H9 (cell line): ENCODE results near the gene PSMG2. TPM values are rescaled to one million over a fixed set of nuclear protein-coding genes. Genes with fewer than 3 reads are reported as not detected.

Experiments
- DNase-seq: peaks from one replicate; pipeline ENCODE4 v3.0.0-alpha.2; 2017
- H2AFZ ChIP-seq: one replicate; pipeline ENCODE4 v1.6.1; 2013; ENCODE audit warnings: mild to moderate bottlenecking, low read length, control low read depth, moderate library complexity
- H2AK5ac ChIP-seq: 2 replicates; pipeline ENCODE4 v1.6.1; 2013; ENCODE audit warnings: low read length, control low read depth, mixed read lengths; ENCODE audit not compliant: insufficient read length
- H2BK120ac ChIP-seq: one replicate; pipeline ENCODE4 v1.6.1; 2013; ENCODE audit warnings: low read depth, mild to moderate bottlenecking, low read length, control low read depth, inconsistent platforms; ENCODE audit not compliant: poor library complexity, severe bottlenecking
- H2BK12ac ChIP-seq: 2 replicates; pipeline ENCODE4 v1.6.1; 2013; ENCODE audit warnings: low read length, control low read depth, mixed read lengths, low read depth; ENCODE audit not compliant: insufficient read length
- H2BK15ac ChIP-seq: 2 replicates; pipeline ENCODE4 v1.6.1; 2013; ENCODE audit warnings: low read depth, low read length, control low read depth
- H2BK20ac ChIP-seq: one replicate; pipeline ENCODE4 v1.6.1; 2013; ENCODE audit warnings: low read depth, mild to moderate bottlenecking, low read length, control low read depth, inconsistent platforms; ENCODE audit not compliant: poor library complexity, severe bottlenecking
- H2BK5ac ChIP-seq: 2 replicates; pipeline ENCODE4 v1.6.1; 2013; ENCODE audit warnings: low read length, control low read depth, mixed read lengths; ENCODE audit not compliant: insufficient read length
- H3K14ac ChIP-seq: 2 replicates; pipeline ENCODE4 v1.6.1; 2013; ENCODE audit warnings: low read length, control low read depth; ENCODE audit not compliant: insufficient read depth
- H3K18ac ChIP-seq: 2 replicates; pipeline ENCODE4 v1.6.1; 2013; ENCODE audit warnings: low read depth, mild to moderate bottlenecking, mixed read lengths, low read length, control low read depth; ENCODE audit not compliant: insufficient read length
- H3K23ac ChIP-seq: 2 replicates; pipeline ENCODE4 v1.6.1; 2013; ENCODE audit warnings: low read length, control low read depth, mixed read lengths, low read depth; ENCODE audit not compliant: insufficient read length
- H3K23me2 ChIP-seq: 2 replicates; pipeline ENCODE4 v1.6.1; 2013; ENCODE audit warnings: low read depth, mild to moderate bottlenecking, mixed read lengths, low read length, control low read depth; ENCODE audit not compliant: insufficient read length, poor library complexity, severe bottlenecking
- H3K27ac ChIP-seq: 2 replicates; pipeline ENCODE4 v1.5.1; 2013; ENCODE audit warnings: low read length, control low read depth, mixed read lengths, low read depth; ENCODE audit not compliant: insufficient read length
- H3K27me3 ChIP-seq: 2 replicates; pipeline ENCODE4 v1.6.1; 2013; ENCODE audit warnings: low read length, control low read depth, inconsistent platforms; ENCODE audit not compliant: insufficient read depth
- H3K4ac ChIP-seq: 2 replicates; pipeline ENCODE4 v1.6.1; 2013; ENCODE audit warnings: low read depth, mild to moderate bottlenecking, control low read depth, inconsistent platforms, low read length, moderate library complexity
- H3K4me1 ChIP-seq: 2 replicates; pipeline ENCODE4 v1.6.1; 2013; ENCODE audit warnings: low read length, control low read depth, inconsistent platforms; ENCODE audit not compliant: insufficient read depth
- H3K4me2 ChIP-seq: 2 replicates; pipeline ENCODE4 v1.6.1; 2013; ENCODE audit warnings: low read length, control low read depth, mixed read lengths; ENCODE audit not compliant: insufficient read length, insufficient read depth
- H3K56ac ChIP-seq: 2 replicates; pipeline ENCODE4 v1.6.1; 2013; ENCODE audit warnings: low read depth, mild to moderate bottlenecking, mixed read lengths, low read length, control low read depth; ENCODE audit not compliant: insufficient read length
- H3K79me1 ChIP-seq: 2 replicates; pipeline ENCODE4 v1.6.1; 2013; ENCODE audit warnings: low read depth, mild to moderate bottlenecking, moderate library complexity, low read length, control low read depth, inconsistent platforms; ENCODE audit not compliant: insufficient read depth, poor library complexity, severe bottlenecking
- H3K79me2 ChIP-seq: 2 replicates; pipeline ENCODE4 v1.6.1; 2013; ENCODE audit warnings: low read length, control low read depth, inconsistent platforms; ENCODE audit not compliant: insufficient read depth
- H3K9ac ChIP-seq: 2 replicates; pipeline ENCODE4 v1.6.1; 2013; ENCODE audit warnings: low read length, control low read depth, mixed read lengths; ENCODE audit not compliant: insufficient read length; ENCODE audit errors: extremely low read depth
- H3K9me3 ChIP-seq: one replicate; pipeline ENCODE4 v1.6.1; 2013; ENCODE audit warnings: low read depth, low read length, inconsistent platforms; ENCODE audit not compliant: control insufficient read depth
- H3T11ph ChIP-seq: one replicate; pipeline ENCODE4 v1.6.1; 2013; ENCODE audit warnings: mild to moderate bottlenecking, low read length, control low read depth, inconsistent platforms
- H4K20me1 ChIP-seq: one replicate; pipeline ENCODE4 v1.6.1; 2013; ENCODE audit not compliant: control insufficient read depth, insufficient read length, insufficient read depth
- H4K5ac ChIP-seq: 2 replicates; pipeline ENCODE4 v1.6.1; 2013; ENCODE audit warnings: low read depth, mild to moderate bottlenecking, mixed read lengths, low read length, control low read depth; ENCODE audit not compliant: insufficient read length
- H4K8ac ChIP-seq: replicated peaks from 2 replicates; pipeline ENCODE4 v1.6.1; 2013; ENCODE audit warnings: low read length, control low read depth, mixed read lengths, low read depth; ENCODE audit not compliant: insufficient read length
- H4K91ac ChIP-seq: 2 replicates; pipeline ENCODE4 v1.6.1; 2013; ENCODE audit warnings: low read depth, mild to moderate bottlenecking, moderate library complexity, mixed read lengths, low read length, control low read depth; ENCODE audit not compliant: insufficient read length
- H3K27ac Mint-ChIP-seq, 3 experiments: 2 replicates in 2 of 3; 3 replicates in 1 of 3; pipeline ENCODE4 v1.8.0; 2020 to 2021; ENCODE audit warnings: mixed read lengths in 3 of 3, mild to moderate bottlenecking in 1 of 3, moderate library complexity in 1 of 3
- H3K27me3 Mint-ChIP-seq: 2 replicates; pipeline ENCODE4 v1.8.0; 2021; ENCODE audit warnings: low read depth, mild to moderate bottlenecking, moderate library complexity, mixed read lengths
- H3K36me3 Mint-ChIP-seq, 3 experiments: 2 replicates in 2 of 3; 3 replicates in 1 of 3; pipeline ENCODE4 v1.8.0; 2020 to 2021; ENCODE audit warnings: low read depth in 3 of 3, mixed read lengths in 3 of 3; ENCODE audit not compliant: insufficient read depth in 1 of 3
- H3K4me1 Mint-ChIP-seq, 2 experiments: 2 replicates each; pipeline ENCODE4 v1.8.0; 2020; ENCODE audit warnings: mixed read lengths in 2 of 2
- H3K4me3 Mint-ChIP-seq, 2 experiments: 2 replicates in 1 of 2; 3 replicates in 1 of 2; pipeline ENCODE4 v1.8.0; 2020 to 2021; ENCODE audit warnings: mild to moderate bottlenecking in 2 of 2, mixed read lengths in 2 of 2, moderate library complexity in 1 of 2
- H3K9me3 Mint-ChIP-seq, 2 experiments: 2 replicates in 1 of 2; 3 replicates in 1 of 2; pipeline ENCODE4 v1.8.0; 2020; ENCODE audit warnings: mild to moderate bottlenecking in 2 of 2, mixed read lengths in 2 of 2, moderate library complexity in 1 of 2
- CTCF ChIP-seq: fragments of 200-600 bp; sonication (generic); conservative IDR thresholded peaks from 3 replicates; pipeline ENCODE4 v1.8.0; 2021; ENCODE audit warnings: antibody characterized with exemption, mild to moderate bottlenecking
- WGBS: extraction: QIAGEN DNeasy Blood & Tissue Kit; methylation state at CpG from one replicate; pipeline ENCODE4 v1.1.7; 2013; ENCODE audit warnings: missing lambda C conversion rate, low lambda C conversion rate, mixed read lengths; ENCODE audit not compliant: insufficient read length; ENCODE audit errors: extremely low coverage; 5-methylcytosine and 5-hydroxymethylcytosine counted together
- total RNA-seq: library from RNA; stranded (reverse); gene quantifications from 2 replicates; pipeline ENCODE4 v1.2.1, GENCODE V29; 2021

PSMG2 gene
- total RNA-seq, 1 experiment from 2014 or later: 72.2 TPM

- H3K4me1 Mint-ChIP-seq: no peaks in the 10 kb centered on the region
- no peak for TF ChIP-seq CTCF
- no peak overlapping the region for H3K4me3 Mint-ChIP-seq
- no peak overlapping the region for H2BK12ac ChIP-seq
- H4K20me1 ChIP-seq: no peaks in the 10 kb centered on the region
- no peak overlapping the region for H2BK20ac ChIP-seq
- no peak overlapping the region for H3K4ac ChIP-seq
- no peaks in the 10 kb centered on the region for H3K4me1 ChIP-seq
- no peak overlapping the region for H3K27ac ChIP-seq
- H2AFZ ChIP-seq: no peak overlapping the region
- no peak overlapping the region for H4K91ac ChIP-seq
- no peaks in the 10 kb centered on the region for H3K79me1 ChIP-seq
- no CpG with 5 or more reads among the region's 4 CpGs for WGBS
- H3K56ac ChIP-seq: no peak overlapping the region
- H3K27me3 ChIP-seq: no peaks in the 10 kb centered on the region
- H4K8ac ChIP-seq: no peak overlapping the region
- no peak overlapping the region for H4K5ac ChIP-seq
- H3K18ac ChIP-seq: no peak overlapping the region
- H3K27me3 Mint-ChIP-seq: no peaks in the 10 kb centered on the region
- DNase-seq: no peak
- no peak overlapping the region for H3T11ph ChIP-seq
- H3K14ac ChIP-seq: no peak overlapping the region
- no peak overlapping the region for H3K4me2 ChIP-seq
- H3K79me2 ChIP-seq: no peaks in the 10 kb centered on the region
- no peaks in the 10 kb centered on the region for H3K9me3 Mint-ChIP-seq
- H2AK5ac ChIP-seq: no peak overlapping the region
- no peak overlapping the region for H2BK15ac ChIP-seq
- H3K9me3 ChIP-seq: no peaks in the 10 kb centered on the region
- no peak overlapping the region for H2BK120ac ChIP-seq
- H3K9ac ChIP-seq: no peak overlapping the region
- H2BK5ac ChIP-seq: no peak overlapping the region
- peaks cover 4 to 35% (median 18%) of the 10 kb centered on the region in 3 experiments; a peak in 6 of 7 replicates for H3K36me3 Mint-ChIP-seq
- no peak overlapping the region for H3K23ac ChIP-seq
- 0 out of 7 replicates have a peak overlapping the region, but pooled peaks of 1 of the 3 experiments have one; percentile 22 for H3K27ac Mint-ChIP-seq
- no peaks in the 10 kb centered on the region for H3K23me2 ChIP-seq
Observed at GRCh38 chr18:12689256-12689850, 13.5 kb upstream of the PSMG2 start.
